GM12874 (cell line): Measurements from ENCODE around the gene PCCB.

ENCODE experiments used
- TF ChIP-seq, protein P1 (sequence below): IDR thresholded peaks from 2 replicates; pipeline ENCODE4 v1.5.1; 2011; ENCODE audit warnings: low read depth, mild to moderate bottlenecking, control low read depth, low read length, moderate library complexity; ENCODE audit not compliant: insufficient read depth

The PCCB gene

DNA sequence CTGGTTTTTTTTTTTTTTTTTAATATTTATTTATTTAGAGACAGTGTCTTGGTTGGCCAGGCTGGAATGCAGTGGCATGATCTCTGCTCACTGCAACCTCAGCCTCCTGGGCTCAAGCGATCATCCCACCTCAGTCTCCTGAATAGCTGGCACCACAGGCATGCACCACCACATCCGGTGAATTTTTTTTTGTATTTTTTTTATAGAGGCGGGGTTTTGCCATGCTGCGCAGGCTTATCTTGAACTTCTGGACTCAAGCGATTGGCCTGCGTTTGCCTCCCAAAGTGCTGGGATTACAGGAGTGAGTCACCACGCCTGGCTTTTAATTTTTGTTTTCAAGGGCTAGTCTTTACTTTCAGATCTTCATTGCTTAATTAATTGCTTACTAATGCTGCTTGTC is 13.1 kb downstream of the PCCB start:
- TF ChIP-seq, protein P1, sequence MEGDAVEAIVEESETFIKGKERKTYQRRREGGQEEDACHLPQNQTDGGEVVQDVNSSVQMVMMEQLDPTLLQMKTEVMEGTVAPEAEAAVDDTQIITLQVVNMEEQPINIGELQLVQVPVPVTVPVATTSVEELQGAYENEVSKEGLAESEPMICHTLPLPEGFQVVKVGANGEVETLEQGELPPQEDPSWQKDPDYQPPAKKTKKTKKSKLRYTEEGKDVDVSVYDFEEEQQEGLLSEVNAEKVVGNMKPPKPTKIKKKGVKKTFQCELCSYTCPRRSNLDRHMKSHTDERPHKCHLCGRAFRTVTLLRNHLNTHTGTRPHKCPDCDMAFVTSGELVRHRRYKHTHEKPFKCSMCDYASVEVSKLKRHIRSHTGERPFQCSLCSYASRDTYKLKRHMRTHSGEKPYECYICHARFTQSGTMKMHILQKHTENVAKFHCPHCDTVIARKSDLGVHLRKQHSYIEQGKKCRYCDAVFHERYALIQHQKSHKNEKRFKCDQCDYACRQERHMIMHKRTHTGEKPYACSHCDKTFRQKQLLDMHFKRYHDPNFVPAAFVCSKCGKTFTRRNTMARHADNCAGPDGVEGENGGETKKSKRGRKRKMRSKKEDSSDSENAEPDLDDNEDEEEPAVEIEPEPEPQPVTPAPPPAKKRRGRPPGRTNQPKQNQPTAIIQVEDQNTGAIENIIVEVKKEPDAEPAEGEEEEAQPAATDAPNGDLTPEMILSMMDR: no peak

DNA sequence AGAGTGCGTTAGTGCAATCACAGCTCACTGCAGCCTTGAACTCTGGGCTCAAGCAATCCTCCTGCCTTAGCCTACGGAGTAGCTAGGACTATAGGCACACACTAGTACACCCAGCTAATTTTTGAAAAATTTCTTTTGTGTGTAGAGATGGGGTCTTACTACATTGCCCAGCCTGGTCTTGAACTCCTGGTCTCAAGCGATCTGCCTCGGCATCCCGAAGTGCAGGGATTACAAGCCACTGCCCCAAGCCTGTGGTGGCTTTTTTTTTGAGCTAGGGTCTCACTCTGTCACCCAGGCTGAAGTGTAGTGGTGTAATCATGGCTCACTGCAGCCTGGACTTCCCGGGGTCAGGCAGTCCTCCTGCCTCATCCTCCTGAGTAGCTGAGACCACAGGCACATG is 17.1 kb downstream of the PCCB start:
- TF ChIP-seq, protein P1: no peak

DNA sequence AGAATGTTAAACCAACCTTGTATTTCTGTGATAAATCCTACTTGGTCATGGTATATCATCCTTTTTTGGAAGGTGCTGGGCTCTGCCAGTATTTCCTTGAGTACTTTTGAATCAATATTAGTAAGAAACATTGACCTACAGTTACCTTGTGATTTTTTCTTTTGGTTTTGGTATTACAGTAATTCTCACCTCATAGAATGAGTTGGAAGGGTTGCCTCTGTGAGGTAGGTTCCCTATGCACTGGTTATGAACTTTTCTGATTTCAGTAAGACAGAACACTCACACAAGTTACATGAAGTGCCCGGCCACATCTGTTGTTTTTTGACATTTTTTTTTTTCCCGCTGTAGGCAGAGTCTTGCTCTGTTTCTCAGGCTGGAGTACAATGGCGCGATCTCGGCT is 20.0 kb downstream of the PCCB start:
- TF ChIP-seq, protein P1: no peak

- TF ChIP-seq, protein P1: no peak
Measured at GRCh38 chr3:136276049-136276755, 26.1 kb downstream of the PCCB start.

GRCh38 chr3:136277115-136277514 is 27.0 kb downstream of the PCCB start:
- TF ChIP-seq, protein P1: no peak

DNA sequence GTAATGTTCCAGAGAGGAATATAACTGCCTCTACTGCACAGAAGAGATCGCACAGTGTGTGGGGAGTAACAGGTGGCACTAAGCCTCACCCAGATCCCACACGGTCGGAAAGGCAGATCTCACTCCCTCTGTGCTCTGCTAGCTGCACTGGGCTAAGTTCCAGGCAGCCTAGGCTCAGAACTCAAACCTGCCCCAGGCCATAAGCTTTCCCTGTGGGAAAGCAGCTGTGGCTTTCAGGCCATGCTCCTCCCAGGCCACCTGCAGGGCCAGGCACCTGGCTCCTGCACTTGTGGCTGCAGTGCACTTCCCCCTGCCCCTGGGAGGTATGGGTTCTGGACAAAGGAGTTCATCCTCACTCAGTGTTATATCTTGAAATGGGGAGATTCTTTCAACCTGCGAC is 27.5 kb downstream of the PCCB start:
- TF ChIP-seq, protein P1: no peak

- TF ChIP-seq, protein P1: no peak
Measured at GRCh38 chr3:136279092-136279491, 29.0 kb downstream of the PCCB start.
